ENCODE results near the gene KRTAP5-10. TPM values are rescaled to one million over a fixed set of nuclear protein-coding genes. Genes with fewer than 3 reads are reported as not detected.

KRTAP5-10 gene
- total and polyA plus RNA-seq, 2 donors (not counting 3 experiments of a cell fraction or from before 2014, with no cell fraction given): not detected

DNA sequence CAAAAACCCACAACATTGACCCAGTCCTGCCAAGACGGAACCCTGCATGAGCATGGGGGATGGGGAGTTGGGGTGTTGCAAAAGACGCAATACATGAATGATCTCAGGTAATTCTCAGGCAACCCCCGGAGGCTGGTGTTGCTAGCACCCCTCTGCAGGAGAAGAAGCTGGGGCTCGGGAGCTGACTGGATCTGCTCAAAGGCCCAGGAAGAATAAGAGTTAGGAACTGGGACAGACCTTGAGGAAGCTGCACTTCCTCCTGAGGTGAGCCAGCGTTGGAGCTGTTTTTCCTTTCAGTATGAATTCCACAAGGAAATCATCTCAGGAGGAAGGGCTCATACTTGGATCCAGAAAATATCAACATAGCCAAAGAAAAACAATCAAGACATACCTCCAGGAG is 17.2 kb upstream of the KRTAP5-10 start, which contains the start of gene KRTAP5-9:
Gene KRTAP5-9, plus strand, starts transcription at position 301 of the 400 bp plus-strand sequence. CDS start 238 bp downstream, outside the sequence.
- Histone ChIP-seq H3K79me2 (ENCODE audit: control insufficient read depth, insufficient read depth, low read length) (no peaks in the 10 kb centered on the region), H3K4me2 (ENCODE audit: insufficient read depth, low read length) (no peak within 1 kb of the TSS), H3K9me3 (replicated peaks; ENCODE audit: control insufficient read depth, insufficient read depth, low read length) (no peaks in the 10 kb centered on the region), H3K4me1 (ENCODE audit: control insufficient read depth, extremely low read depth, insufficient read depth, low read length) (no peaks in the 10 kb centered on the region), H3K27ac (ENCODE audit: insufficient read depth, low read depth, low read length) (no peak within 1 kb of the TSS), H3K36me3 (ENCODE audit: control insufficient read depth in 2 of 2, extremely low read depth in 1 of 2, insufficient read depth in 2 of 2, low read length in 2 of 2) (no peaks in the 10 kb centered on the region), H3K27me3 (ENCODE audit: control insufficient read depth in 2 of 2, insufficient read depth in 2 of 2, low read length in 2 of 2) (no peaks in the 10 kb centered on the region), H2AFZ (ENCODE audit: low read depth, low read length) (no peak within 1 kb of the TSS), H3K9me1 (replicated peaks; ENCODE audit: control insufficient read depth, extremely low read depth, insufficient read depth, low read length) (no peaks in the 10 kb centered on the region), H3K4me3 (replicated peaks in 1 of 3; ENCODE audit: insufficient read depth in 1 of 3, low read depth in 1 of 3, low read length in 3 of 3) (no peak within 1 kb of the TSS), H4K20me1 (replicated peaks; ENCODE audit: control insufficient read depth, extremely low read depth, insufficient read depth, low read length) (no peaks in the 10 kb centered on the region), H3K9ac (replicated peaks; ENCODE audit: extremely low read depth, insufficient read depth, low read length) (no peak within 1 kb of the TSS)
- intact Hi-C loops (cut with micrococcal nuclease) (no loop called here), dilution Hi-C loops (cut with MboI; ENCODE audit: extremely low pct_ligation_motif_present, low sequenced_read_pairs) (no loop called here)
- CTCF ChIA-PET: interaction anchor here (1.3 kb wide), 1 partner anchor 32 kb away, joined by 3 read pairs; no protein-coding TSS in a partner anchor
- DNase-seq (ENCODE audit: low read depth, low spot score): no peak
- POLR2A ChIA-PET: no interaction called here
- TF ChIP-seq POLR2A (IDR thresholded peaks at IDR 0.05; ENCODE audit: low read depth, low read length) (no peak), GATA2 (IDR thresholded peaks at IDR 0.05; ENCODE audit: insufficient read depth, insufficient read length, low read depth, low read length) (no peak), EZH2 (IDR thresholded peaks at IDR 0.05; ENCODE audit: borderline replicate concordance, low read depth, low read length, severe bottlenecking) (no peak), JUN (IDR thresholded peaks at IDR 0.05; ENCODE audit: borderline replicate concordance, insufficient read depth, insufficient read length, low read depth) (no peak), FOS (IDR thresholded peaks at IDR 0.05; ENCODE audit: borderline replicate concordance, insufficient read depth, low read length) (no peak)
- TF ChIP-seq, protein P1, sequence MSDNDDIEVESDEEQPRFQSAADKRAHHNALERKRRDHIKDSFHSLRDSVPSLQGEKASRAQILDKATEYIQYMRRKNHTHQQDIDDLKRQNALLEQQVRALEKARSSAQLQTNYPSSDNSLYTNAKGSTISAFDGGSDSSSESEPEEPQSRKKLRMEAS (IDR thresholded peaks at IDR 0.05; ENCODE audit: insufficient read depth, insufficient read length): no peak
- FAIRE-seq: no peak
- BruUV-seq (replicated peaks): no TSS peak

DNA sequence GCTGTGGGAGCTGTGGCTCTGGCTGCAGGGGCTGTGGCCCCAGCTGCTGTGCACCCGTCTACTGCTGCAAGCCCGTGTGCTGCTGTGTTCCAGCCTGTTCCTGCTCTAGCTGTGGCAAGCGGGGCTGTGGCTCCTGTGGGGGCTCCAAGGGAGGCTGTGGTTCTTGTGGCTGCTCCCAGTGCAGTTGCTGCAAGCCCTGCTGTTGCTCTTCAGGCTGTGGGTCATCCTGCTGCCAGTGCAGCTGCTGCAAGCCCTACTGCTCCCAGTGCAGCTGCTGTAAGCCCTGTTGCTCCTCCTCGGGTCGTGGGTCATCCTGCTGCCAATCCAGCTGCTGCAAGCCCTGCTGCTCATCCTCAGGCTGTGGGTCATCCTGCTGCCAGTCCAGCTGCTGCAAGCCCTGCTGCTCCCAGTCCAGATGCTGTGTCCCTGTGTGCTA is 16.6 kb upstream of the KRTAP5-10 start:
- CTCF ChIA-PET: interaction anchor here (1.3 to 1.8 kb wide), 2 partner anchors 15 to 31 kb away, joined by 3 to 12 read pairs; no protein-coding TSS in a partner anchor

More for the DNA sequence above, 16.6 kb upstream of the KRTAP5-10 start:
- POLR2A ChIA-PET: no interaction called here
- DNase-seq (ENCODE audit: low read depth, low spot score) (no peak), FAIRE-seq (no peak)
- H3K4me2 ChIP-seq (ENCODE audit: insufficient read depth, low read length): no peak overlapping the region
- no peaks in the 10 kb centered on the region for H3K9me1 ChIP-seq (replicated peaks; ENCODE audit: control insufficient read depth, extremely low read depth, insufficient read depth, low read length)
- no peaks in the 10 kb centered on the region for H3K9me3 ChIP-seq (replicated peaks; ENCODE audit: control insufficient read depth, insufficient read depth, low read length)
- H3K9ac ChIP-seq (replicated peaks; ENCODE audit: extremely low read depth, insufficient read depth, low read length): no peak overlapping the region
- dilution Hi-C loops (cut with MboI; ENCODE audit: extremely low pct_ligation_motif_present, low sequenced_read_pairs) (no loop called here), intact Hi-C loops (cut with micrococcal nuclease) (no loop called here)
- no peak overlapping the region for H2AFZ ChIP-seq (ENCODE audit: low read depth, low read length)
- BruUV-seq (replicated peaks): no TSS peak
- H4K20me1 ChIP-seq (replicated peaks; ENCODE audit: control insufficient read depth, extremely low read depth, insufficient read depth, low read length): no peaks in the 10 kb centered on the region
- no peak overlapping the region for H3K4me3 ChIP-seq (replicated peaks in 1 of 3; ENCODE audit: insufficient read depth in 1 of 3, low read depth in 1 of 3, low read length in 3 of 3)
- H3K36me3 ChIP-seq (ENCODE audit: control insufficient read depth in 2 of 2, extremely low read depth in 1 of 2, insufficient read depth in 2 of 2, low read length in 2 of 2): no peaks in the 10 kb centered on the region
- no peaks in the 10 kb centered on the region for H3K4me1 ChIP-seq (ENCODE audit: control insufficient read depth, extremely low read depth, insufficient read depth, low read length)
- no peaks in the 10 kb centered on the region for H3K79me2 ChIP-seq (ENCODE audit: control insufficient read depth, insufficient read depth, low read length)
- TF ChIP-seq, protein P2, sequence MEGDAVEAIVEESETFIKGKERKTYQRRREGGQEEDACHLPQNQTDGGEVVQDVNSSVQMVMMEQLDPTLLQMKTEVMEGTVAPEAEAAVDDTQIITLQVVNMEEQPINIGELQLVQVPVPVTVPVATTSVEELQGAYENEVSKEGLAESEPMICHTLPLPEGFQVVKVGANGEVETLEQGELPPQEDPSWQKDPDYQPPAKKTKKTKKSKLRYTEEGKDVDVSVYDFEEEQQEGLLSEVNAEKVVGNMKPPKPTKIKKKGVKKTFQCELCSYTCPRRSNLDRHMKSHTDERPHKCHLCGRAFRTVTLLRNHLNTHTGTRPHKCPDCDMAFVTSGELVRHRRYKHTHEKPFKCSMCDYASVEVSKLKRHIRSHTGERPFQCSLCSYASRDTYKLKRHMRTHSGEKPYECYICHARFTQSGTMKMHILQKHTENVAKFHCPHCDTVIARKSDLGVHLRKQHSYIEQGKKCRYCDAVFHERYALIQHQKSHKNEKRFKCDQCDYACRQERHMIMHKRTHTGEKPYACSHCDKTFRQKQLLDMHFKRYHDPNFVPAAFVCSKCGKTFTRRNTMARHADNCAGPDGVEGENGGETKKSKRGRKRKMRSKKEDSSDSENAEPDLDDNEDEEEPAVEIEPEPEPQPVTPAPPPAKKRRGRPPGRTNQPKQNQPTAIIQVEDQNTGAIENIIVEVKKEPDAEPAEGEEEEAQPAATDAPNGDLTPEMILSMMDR (IDR thresholded peaks at IDR 0.05; ENCODE audit: extremely low read depth in 1 of 2, insufficient read depth in 1 of 2, low read depth in 1 of 2, low read length in 2 of 2): no peak
- TF ChIP-seq, protein P1 (IDR thresholded peaks at IDR 0.05; ENCODE audit: insufficient read depth, insufficient read length): no peak
- no peak for TF ChIP-seq JUN (IDR thresholded peaks at IDR 0.05; ENCODE audit: borderline replicate concordance, insufficient read depth, insufficient read length, low read depth)
- no peak for TF ChIP-seq MYC (IDR thresholded peaks at IDR 0.05; ENCODE audit: low read depth, low read length)
- no peak for TF ChIP-seq POLR2A (IDR thresholded peaks at IDR 0.05; ENCODE audit: low read depth, low read length)
- no peak for TF ChIP-seq EZH2 (IDR thresholded peaks at IDR 0.05; ENCODE audit: borderline replicate concordance, low read depth, low read length, severe bottlenecking)
- no peak for TF ChIP-seq GATA2 (IDR thresholded peaks at IDR 0.05; ENCODE audit: insufficient read depth, insufficient read length, low read depth, low read length)
- TF ChIP-seq FOS (IDR thresholded peaks at IDR 0.05; ENCODE audit: borderline replicate concordance, insufficient read depth, low read length): no peak
- no peak for TF ChIP-seq POLR2AphosphoS5 (IDR thresholded peaks at IDR 0.05; ENCODE audit: insufficient read depth, low read depth, low read length)
- no peak overlapping the region for H3K27ac ChIP-seq (ENCODE audit: insufficient read depth, low read depth, low read length)
- no peaks in the 10 kb centered on the region for H3K27me3 ChIP-seq (ENCODE audit: control insufficient read depth in 2 of 2, insufficient read depth in 2 of 2, low read length in 2 of 2)
